ENCODE data around the gene PRLR.
A peak's percentile ranks its signal among the peaks of the same experiment; 100 is the strongest.

DNA sequence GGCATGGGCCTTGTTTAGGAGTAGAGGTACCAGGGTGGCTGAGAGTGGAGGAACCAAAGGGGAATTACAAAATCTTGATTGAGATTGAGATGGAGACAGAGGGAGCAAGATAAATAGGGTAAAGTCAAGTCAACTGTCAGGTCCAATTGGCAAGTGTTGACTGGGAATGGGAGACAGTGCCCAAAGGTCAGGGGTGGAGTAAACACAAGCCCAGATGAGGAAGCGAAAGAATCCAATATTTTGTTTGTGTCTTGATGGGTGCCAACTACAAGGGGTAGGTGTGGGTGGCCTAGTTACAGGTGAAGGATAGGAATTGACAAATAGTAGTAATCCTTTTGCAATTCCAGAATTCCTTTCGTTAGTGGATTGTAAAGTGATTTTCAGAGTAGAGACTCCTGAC is 107.5 kb downstream of the PRLR start:
- TF ChIP-seq, protein P1, sequence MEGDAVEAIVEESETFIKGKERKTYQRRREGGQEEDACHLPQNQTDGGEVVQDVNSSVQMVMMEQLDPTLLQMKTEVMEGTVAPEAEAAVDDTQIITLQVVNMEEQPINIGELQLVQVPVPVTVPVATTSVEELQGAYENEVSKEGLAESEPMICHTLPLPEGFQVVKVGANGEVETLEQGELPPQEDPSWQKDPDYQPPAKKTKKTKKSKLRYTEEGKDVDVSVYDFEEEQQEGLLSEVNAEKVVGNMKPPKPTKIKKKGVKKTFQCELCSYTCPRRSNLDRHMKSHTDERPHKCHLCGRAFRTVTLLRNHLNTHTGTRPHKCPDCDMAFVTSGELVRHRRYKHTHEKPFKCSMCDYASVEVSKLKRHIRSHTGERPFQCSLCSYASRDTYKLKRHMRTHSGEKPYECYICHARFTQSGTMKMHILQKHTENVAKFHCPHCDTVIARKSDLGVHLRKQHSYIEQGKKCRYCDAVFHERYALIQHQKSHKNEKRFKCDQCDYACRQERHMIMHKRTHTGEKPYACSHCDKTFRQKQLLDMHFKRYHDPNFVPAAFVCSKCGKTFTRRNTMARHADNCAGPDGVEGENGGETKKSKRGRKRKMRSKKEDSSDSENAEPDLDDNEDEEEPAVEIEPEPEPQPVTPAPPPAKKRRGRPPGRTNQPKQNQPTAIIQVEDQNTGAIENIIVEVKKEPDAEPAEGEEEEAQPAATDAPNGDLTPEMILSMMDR (IDR thresholded peaks at IDR 0.05; ENCODE audit: low read depth, low read length, missing input control) = no peak
- TF ChIP-seq TAF1 (conservative IDR thresholded peaks at IDR 0.05) = no peak
- no peak for TF ChIP-seq GABPA (IDR thresholded peaks at IDR 0.05 in 1 of 2, conservative IDR thresholded peaks at IDR 0.05 in 1 of 2)
- peak; percentile 80 for TF ChIP-seq YY1 (IDR thresholded peaks at IDR 0.05)
- TF ChIP-seq EGR1 (IDR thresholded peaks at IDR 0.05; ENCODE audit: low read depth in 2 of 2) = peak in 1 of 2 donors; percentile 25
- TF ChIP-seq RAD21 (IDR thresholded peaks at IDR 0.05) = peak; percentile 43 to 57
- TF ChIP-seq, protein P2, sequence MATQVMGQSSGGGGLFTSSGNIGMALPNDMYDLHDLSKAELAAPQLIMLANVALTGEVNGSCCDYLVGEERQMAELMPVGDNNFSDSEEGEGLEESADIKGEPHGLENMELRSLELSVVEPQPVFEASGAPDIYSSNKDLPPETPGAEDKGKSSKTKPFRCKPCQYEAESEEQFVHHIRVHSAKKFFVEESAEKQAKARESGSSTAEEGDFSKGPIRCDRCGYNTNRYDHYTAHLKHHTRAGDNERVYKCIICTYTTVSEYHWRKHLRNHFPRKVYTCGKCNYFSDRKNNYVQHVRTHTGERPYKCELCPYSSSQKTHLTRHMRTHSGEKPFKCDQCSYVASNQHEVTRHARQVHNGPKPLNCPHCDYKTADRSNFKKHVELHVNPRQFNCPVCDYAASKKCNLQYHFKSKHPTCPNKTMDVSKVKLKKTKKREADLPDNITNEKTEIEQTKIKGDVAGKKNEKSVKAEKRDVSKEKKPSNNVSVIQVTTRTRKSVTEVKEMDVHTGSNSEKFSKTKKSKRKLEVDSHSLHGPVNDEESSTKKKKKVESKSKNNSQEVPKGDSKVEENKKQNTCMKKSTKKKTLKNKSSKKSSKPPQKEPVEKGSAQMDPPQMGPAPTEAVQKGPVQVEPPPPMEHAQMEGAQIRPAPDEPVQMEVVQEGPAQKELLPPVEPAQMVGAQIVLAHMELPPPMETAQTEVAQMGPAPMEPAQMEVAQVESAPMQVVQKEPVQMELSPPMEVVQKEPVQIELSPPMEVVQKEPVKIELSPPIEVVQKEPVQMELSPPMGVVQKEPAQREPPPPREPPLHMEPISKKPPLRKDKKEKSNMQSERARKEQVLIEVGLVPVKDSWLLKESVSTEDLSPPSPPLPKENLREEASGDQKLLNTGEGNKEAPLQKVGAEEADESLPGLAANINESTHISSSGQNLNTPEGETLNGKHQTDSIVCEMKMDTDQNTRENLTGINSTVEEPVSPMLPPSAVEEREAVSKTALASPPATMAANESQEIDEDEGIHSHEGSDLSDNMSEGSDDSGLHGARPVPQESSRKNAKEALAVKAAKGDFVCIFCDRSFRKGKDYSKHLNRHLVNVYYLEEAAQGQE (IDR thresholded peaks at IDR 0.05) = peak; percentile 75

Data from liver (tissue), 3 donors.